Endothelial cell of coronary artery (primary cell): ENCODE data around the gene ENPP1. TPM values are rescaled to one million over a fixed set of nuclear protein-coding genes. Genes with fewer than 3 reads are reported as not detected.

Source experiments
- total RNA-seq: library from RNA; depleted of rRNA; stranded (reverse); fragments of >200 nt; gene quantifications from 2 replicates; pipeline ENCODE4 v1.2.3, GENCODE V29; 2014

The ENPP1 gene
- total RNA-seq: 0.47 and 2.1 TPM in 2 replicates

GRCh38 chr6:131807644-131808459 is at the start of gene ENPP1:
TSS of gene ENPP1 (plus strand) at chr6:131808020. CDS start at chr6:131808036, 16 bp downstream.

Other genes with a start within 250 kb of the ENPP1 start
- gene ARG1, start 234.8 kb upstream of the ENPP1 start, total RNA-seq: not detected in 2 replicates
- gene MED23, start 179.8 kb upstream of the ENPP1 start, total RNA-seq: 25.6 and 32.5 TPM in 2 replicates
- gene ENPP3, start 170.7 kb upstream of the ENPP1 start, total RNA-seq: 0.09 and 0.19 TPM in 2 replicates
- gene OR2A4, start 106.6 kb upstream of the ENPP1 start, total RNA-seq: not detected in 2 replicates
- gene CTAGE9, start 97.0 kb upstream of the ENPP1 start, total RNA-seq: not detected in 2 replicates
- gene CCN2, start 143.4 kb downstream of the ENPP1 start, total RNA-seq: 276 and 808 TPM in 2 replicates